PC-9 (cell line): ENCODE results near the gene PHF21A. TPM values are rescaled to one million over a fixed set of nuclear protein-coding genes. Genes with fewer than 3 reads are reported as not detected.
"Not testable (repeated sequence)": the region's sequence is repeated elsewhere in the genome, so short reads cannot be mapped to it uniquely, and the experiment has no call there.

Source experiments
- BruUV-seq: library from RNA; stranded (reverse); fragments of 400-500 nt; replicated peaks from 2 replicates; lab custom pipeline; 2021; lab: Mats Ljungman, UMichigan
- CTCF ChIA-PET: fragments of 300-600 bp; sonication (Branson Sonifier 250); formaldehyde crosslinking; loops from one replicate; lab custom pipeline; 2022; ENCODE audit warnings: antibody characterized with exemption; lab: Charles Lee
- POLR2A ChIA-PET: fragments of 300-600 bp; sonication (Branson Sonifier 250); formaldehyde crosslinking; loops from one replicate; lab custom pipeline; 2022; ENCODE audit warnings: antibody characterized with exemption; ENCODE audit not compliant: unreplicated experiment; lab: Charles Lee
- DNase-seq, 2 experiments: peaks; one replicate each; pipeline versions ENCODE4 v3.0.0 to v3.0.0-alpha.2; 2015 to 2022; ENCODE audit warnings: mixed read lengths in 1 of 2
- H2AFZ ChIP-seq: fragments of 200-600 bp; sonication (generic); 2 replicates; pipeline ENCODE4 v1.8.1; 2017; ENCODE audit warnings: antibody characterized with exemption
- H3F3A ChIP-seq: fragments of 200-600 bp; sonication (generic); 2 replicates; pipeline ENCODE4 v1.8.1; 2017; ENCODE audit warnings: antibody characterized with exemption, mild to moderate bottlenecking, low read depth; ENCODE audit not compliant: insufficient read depth
- H3K27ac ChIP-seq: fragments of 200-600 bp; sonication (generic); 2 replicates; pipeline ENCODE4 v1.6.1; 2016; ENCODE audit warnings: mixed run types
- H3K27me3 ChIP-seq: fragments of 200-600 bp; sonication (generic); 2 replicates; pipeline ENCODE4 v1.6.1; 2016; ENCODE audit warnings: low read depth, mixed run types; ENCODE audit not compliant: insufficient read depth
- H3K36me3 ChIP-seq: fragments of 200-600 bp; sonication (generic); 2 replicates; pipeline ENCODE4 v1.6.1; 2016; ENCODE audit warnings: low read depth, mixed run types
- H3K4me1 ChIP-seq: fragments of 200-600 bp; sonication (generic); replicated peaks from 2 replicates; pipeline ENCODE4 v1.6.1; 2016; ENCODE audit warnings: mixed run types; ENCODE audit not compliant: insufficient read depth
- H3K4me2 ChIP-seq: fragments of 200-600 bp; sonication (generic); 2 replicates; pipeline ENCODE4 v1.6.1; 2017; ENCODE audit warnings: mixed run types
- H3K4me3 ChIP-seq: fragments of 200-600 bp; sonication (generic); 2 replicates; pipeline ENCODE4 v1.6.1; 2016; ENCODE audit warnings: mixed run types
- H3K79me2 ChIP-seq: fragments of 200-600 bp; sonication (generic); 2 replicates; pipeline ENCODE4 v1.6.1; 2017; ENCODE audit warnings: low read depth, mixed run types
- H3K9me2 ChIP-seq: fragments of 200-600 bp; sonication (generic); 2 replicates; pipeline ENCODE4 v1.8.1; 2017; ENCODE audit warnings: mild to moderate bottlenecking; ENCODE audit not compliant: insufficient read depth
- H3K9me3 ChIP-seq: fragments of 200-600 bp; sonication (generic); 2 replicates; pipeline ENCODE4 v1.8.1; 2016; ENCODE audit warnings: low read depth; ENCODE audit not compliant: insufficient read depth
- H4K20me1 ChIP-seq: fragments of 200-600 bp; sonication (generic); 2 replicates; pipeline ENCODE4 v1.8.1; 2017; ENCODE audit not compliant: insufficient read depth
- EZH2 ChIP-seq: fragments of 200-600 bp; sonication (generic); IDR thresholded peaks from 2 replicates; pipeline ENCODE4 v1.8.0; 2017; ENCODE audit warnings: antibody characterized with exemption, low read depth
- intact Hi-C: fragments of 100-400 bp; cut with micrococcal nuclease; formaldehyde crosslinking; loops from one replicate; pipeline ENCODE4 v1.10.0; 2022; ENCODE audit not compliant: unreplicated experiment
- total RNA-seq: library from RNA; stranded (reverse); gene quantifications from 2 replicates; pipeline ENCODE4 v1.2.3, GENCODE V29; 2021
- TF ChIP-seq, protein P1 (sequence below): fragments of 200-600 bp; sonication (generic); conservative IDR thresholded peaks from 2 replicates; pipeline ENCODE4 v1.6.1; 2017; ENCODE audit warnings: mixed run types, antibody characterized with exemption, mild to moderate bottlenecking, moderate library complexity

The PHF21A gene
- total RNA-seq, 1 experiment from 2014 or later = 54.3 TPM

DNA sequence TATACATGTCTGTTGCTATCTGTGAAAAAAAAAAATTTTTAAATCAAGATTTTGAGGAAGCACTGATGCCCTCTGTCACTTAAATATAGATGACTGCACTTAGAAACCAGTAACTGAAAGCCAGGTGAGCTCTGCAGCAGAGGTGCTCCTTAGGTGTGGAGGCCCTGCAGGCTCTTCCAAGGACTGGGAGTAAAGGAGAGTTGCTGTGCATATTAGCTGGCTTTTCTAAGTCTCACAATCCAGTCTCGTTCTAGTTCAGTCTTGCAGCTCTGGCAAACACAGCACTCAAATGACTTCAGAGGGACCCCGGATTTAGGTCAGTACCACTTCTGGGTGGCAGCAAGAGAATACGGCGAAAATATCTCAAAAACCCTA is 137.8 kb downstream of the PHF21A start:
- CTCF ChIA-PET = interaction anchor here (0.7 kb wide), 1 partner anchor 803 kb away, joined by 4 read pairs; no protein-coding TSS in a partner anchor
- Histone ChIP-seq H3K4me1 (no peaks in the 10 kb centered on the region), H3K36me3 (no peaks in the 10 kb centered on the region), H3K9me3 (no peaks in the 10 kb centered on the region), H3K4me3 (no peak overlapping the region), H3K4me2 (no peak overlapping the region), H3K27me3 (no peaks in the 10 kb centered on the region), H3K9me2 (no peaks in the 10 kb centered on the region), H3F3A (no peaks in the 10 kb centered on the region), H2AFZ (no peak overlapping the region), H3K79me2 (no peaks in the 10 kb centered on the region), H3K27ac (no peak overlapping the region), H4K20me1 (peaks cover 27% of the 10 kb centered on the region)
- intact Hi-C loops = no loop called here
- DNase-seq = no peak
- TF ChIP-seq, protein P1, sequence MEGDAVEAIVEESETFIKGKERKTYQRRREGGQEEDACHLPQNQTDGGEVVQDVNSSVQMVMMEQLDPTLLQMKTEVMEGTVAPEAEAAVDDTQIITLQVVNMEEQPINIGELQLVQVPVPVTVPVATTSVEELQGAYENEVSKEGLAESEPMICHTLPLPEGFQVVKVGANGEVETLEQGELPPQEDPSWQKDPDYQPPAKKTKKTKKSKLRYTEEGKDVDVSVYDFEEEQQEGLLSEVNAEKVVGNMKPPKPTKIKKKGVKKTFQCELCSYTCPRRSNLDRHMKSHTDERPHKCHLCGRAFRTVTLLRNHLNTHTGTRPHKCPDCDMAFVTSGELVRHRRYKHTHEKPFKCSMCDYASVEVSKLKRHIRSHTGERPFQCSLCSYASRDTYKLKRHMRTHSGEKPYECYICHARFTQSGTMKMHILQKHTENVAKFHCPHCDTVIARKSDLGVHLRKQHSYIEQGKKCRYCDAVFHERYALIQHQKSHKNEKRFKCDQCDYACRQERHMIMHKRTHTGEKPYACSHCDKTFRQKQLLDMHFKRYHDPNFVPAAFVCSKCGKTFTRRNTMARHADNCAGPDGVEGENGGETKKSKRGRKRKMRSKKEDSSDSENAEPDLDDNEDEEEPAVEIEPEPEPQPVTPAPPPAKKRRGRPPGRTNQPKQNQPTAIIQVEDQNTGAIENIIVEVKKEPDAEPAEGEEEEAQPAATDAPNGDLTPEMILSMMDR = no peak
- TF ChIP-seq EZH2 = no peak
- POLR2A ChIA-PET = interaction anchor here (0.6 kb wide), 1 partner anchor 23 kb away, joined by 3 read pairs; no protein-coding TSS in a partner anchor
- no TSS peak for BruUV-seq

DNA sequence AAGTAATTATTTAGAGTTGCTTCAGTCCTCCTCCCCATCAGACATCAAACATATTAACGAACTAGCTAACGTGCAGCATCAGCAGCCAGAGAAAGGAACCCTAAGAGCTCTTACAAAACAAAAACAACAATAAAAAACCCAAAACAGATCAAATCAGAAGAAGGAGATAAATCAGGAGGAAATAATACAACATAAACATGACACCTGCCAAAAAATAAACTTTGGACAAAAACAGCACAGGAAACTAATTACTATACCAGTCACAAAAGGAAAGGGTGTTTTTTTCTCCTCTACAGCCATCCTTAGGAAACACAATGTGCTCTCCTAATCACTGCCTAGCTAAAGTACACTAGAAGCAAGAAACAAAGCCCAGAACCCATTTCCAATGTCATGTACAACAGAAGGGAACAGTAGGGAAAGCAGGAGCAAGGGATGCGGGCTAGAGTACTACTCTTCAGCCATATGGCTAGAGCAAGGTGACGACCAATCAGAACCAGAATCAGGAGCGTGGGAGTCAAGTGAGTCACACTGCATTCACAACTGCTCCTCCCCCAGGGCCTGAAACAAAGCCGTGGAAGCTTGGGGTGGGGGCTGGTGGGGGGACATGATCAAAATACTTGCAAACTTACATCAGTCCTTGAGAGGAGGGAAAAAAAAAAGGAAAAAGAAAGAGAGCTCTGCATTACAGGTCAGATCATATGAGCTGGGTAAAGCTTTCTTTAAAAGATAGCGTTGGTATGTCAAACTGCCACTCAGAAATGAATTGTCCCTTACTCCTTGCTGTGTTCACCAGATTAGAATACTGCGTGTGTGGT is 138.4 kb downstream of the PHF21A start:
- H3K4me2 ChIP-seq = no peak overlapping the region
- intact Hi-C loops = no loop called here

DNA sequence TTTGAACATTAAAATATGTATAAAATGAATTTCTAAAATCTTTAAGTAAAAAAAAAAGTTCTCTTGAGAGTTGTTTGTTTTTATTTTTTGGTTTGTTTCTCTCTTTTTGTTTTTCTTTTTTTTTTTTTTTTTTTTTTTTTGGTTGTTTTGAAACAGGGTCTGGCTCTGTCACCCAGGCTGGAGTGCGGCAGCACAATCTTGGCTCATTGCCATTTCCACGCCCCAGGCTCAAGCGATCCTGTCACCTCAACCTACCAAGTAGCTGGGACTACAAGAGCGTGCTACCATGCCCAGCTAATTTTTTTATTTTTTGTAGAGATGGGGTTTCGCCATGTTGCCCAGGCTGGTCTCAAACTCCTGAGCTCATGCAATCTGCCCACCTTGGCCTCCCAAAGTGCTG is 139.4 kb downstream of the PHF21A start:
- H3F3A ChIP-seq, H3K36me3 ChIP-seq, POLR2A ChIA-PET, H3K9me2 ChIP-seq, H3K4me2 ChIP-seq, H3K79me2 ChIP-seq, intact Hi-C loops, BruUV-seq, H3K4me1 ChIP-seq, H3K9me3 ChIP-seq, H3K27ac ChIP-seq, CTCF ChIA-PET, H3K4me3 ChIP-seq, H2AFZ ChIP-seq, DNase-seq, H3K27me3 ChIP-seq: not testable (repeated sequence)
- H4K20me1 ChIP-seq = peaks cover 21% of the 10 kb centered on the region

More for the DNA sequence above, 138.4 kb downstream of the PHF21A start:
- Histone ChIP-seq H4K20me1 (peaks cover 23% of the 10 kb centered on the region), H3F3A (no peaks in the 10 kb centered on the region), H3K4me1 (no peaks in the 10 kb centered on the region), H3K27me3 (no peaks in the 10 kb centered on the region), H3K9me3 (no peaks in the 10 kb centered on the region), H3K36me3 (no peaks in the 10 kb centered on the region), H3K79me2 (no peaks in the 10 kb centered on the region), H2AFZ (no peak overlapping the region), H3K27ac (no peak overlapping the region), H3K9me2 (no peaks in the 10 kb centered on the region), H3K4me3 (no peak overlapping the region)
- ChIA-PET CTCF (no interaction called here), POLR2A (interaction anchor here (0.6 kb wide), 1 partner anchor 23 kb away, joined by 3 read pairs; no protein-coding TSS in a partner anchor)
- no TSS peak for BruUV-seq
- TF ChIP-seq, protein P1 = no peak
- TF ChIP-seq EZH2 = no peak
- DNase-seq = no peak
